Glomerular visceral epithelial cell (primary cell): ENCODE data around the gene COMP.
"Not testable (repeated sequence)": the region's sequence is repeated elsewhere in the genome, so short reads cannot be mapped to it uniquely, and the experiment has no call there.

Source experiments
- DNase-seq: peaks from one replicate; pipeline ENCODE4 v3.0.0-alpha.2; 2016; ENCODE audit errors: extremely low spot score

The COMP gene

GRCh38 chr19:18790566-18791314 is at the start of gene COMP:
TSS of gene COMP (minus strand) at chr19:18791305. CDS start at chr19:18791269, 36 bp downstream.
- no peak for DNase-seq

GRCh38 chr19:18840288-18841267 is 49.5 kb upstream of the COMP start:
- no peak for DNase-seq

GRCh38 chr19:18839465-18840287 is 48.6 kb upstream of the COMP start:
- DNase-seq: peak; percentile 49

- DNase-seq: no peak
These were observed 43.5 kb upstream of the COMP start for GRCh38 chr19:18834644-18834984.

GRCh38 chr19:18833849-18834643 is 42.9 kb upstream of the COMP start:
- DNase-seq: peak; percentile 23

- DNase-seq: peak; percentile 18
These were observed 42.0 kb upstream of the COMP start for GRCh38 chr19:18833141-18833476.

GRCh38 chr19:18832306-18833140 is 41.4 kb upstream of the COMP start:
- peak; percentile 42 for DNase-seq

GRCh38 chr19:18831524-18832305 is 40.6 kb upstream of the COMP start, which contains the start of gene UPF1:
TSS of gene UPF1 (plus strand) at chr19:18831959. CDS start at chr19:18832210, 251 bp downstream.
- peak; percentile 93 for DNase-seq

GRCh38 chr19:18830488-18830887 is 39.4 kb upstream of the COMP start:
- DNase-seq: no peak

GRCh38 chr19:18828786-18829185 is 37.7 kb upstream of the COMP start:
- DNase-seq: no peak

GRCh38 chr19:18817574-18817973 is 26.5 kb upstream of the COMP start:
- DNase-seq: no peak

GRCh38 chr19:18816645-18817044 is 25.5 kb upstream of the COMP start:
- DNase-seq: not testable (repeated sequence)

- DNase-seq: no peak
These were observed 24.6 kb upstream of the COMP start for GRCh38 chr19:18815673-18816072.

GRCh38 chr19:18814063-18814462 is 23.0 kb upstream of the COMP start:
- no peak for DNase-seq

GRCh38 chr19:18811638-18812037 is 20.5 kb upstream of the COMP start:
- not testable (repeated sequence) for DNase-seq

- no peak for DNase-seq
These were observed 18.2 kb upstream of the COMP start for GRCh38 chr19:18809149-18809868.

GRCh38 chr19:18807861-18808331 is 16.8 kb upstream of the COMP start:
- no peak for DNase-seq

- no peak for DNase-seq
These were observed 13.5 kb upstream of the COMP start for GRCh38 chr19:18804643-18805042.
